Putamen (tissue), 1 donor: Measurements from ENCODE around the gene PIEZO2.

Experiments used
- DNase-seq: peaks from one replicate; pipeline ENCODE4 v3.0.0-alpha.2; 2016; ENCODE audit warnings: low spot score

Gene PIEZO2

GRCh38 chr18:11064727-11065460, 84.5 kb downstream of the PIEZO2 start:
- DNase-seq, result no peak

DNA sequence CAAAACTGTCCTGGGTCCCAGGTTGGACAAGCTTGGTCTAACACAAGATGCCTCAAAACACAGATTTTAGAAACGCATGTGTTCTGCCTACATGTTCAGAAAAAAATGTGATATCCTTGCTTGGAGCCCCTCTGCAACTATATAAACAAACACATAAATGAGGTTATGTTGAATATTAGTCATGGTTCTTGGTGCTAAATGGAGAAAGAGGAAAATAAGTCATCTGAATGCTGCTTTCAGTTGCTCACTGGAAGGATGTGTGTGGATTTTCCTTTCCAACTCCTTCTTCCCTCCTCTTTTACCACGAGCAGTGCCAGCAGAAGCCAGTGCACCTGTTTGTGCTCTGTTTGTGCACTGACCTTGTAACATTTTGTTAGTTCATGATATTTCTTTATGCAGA, 85.3 kb downstream of the PIEZO2 start:
- DNase-seq, result no peak

DNA sequence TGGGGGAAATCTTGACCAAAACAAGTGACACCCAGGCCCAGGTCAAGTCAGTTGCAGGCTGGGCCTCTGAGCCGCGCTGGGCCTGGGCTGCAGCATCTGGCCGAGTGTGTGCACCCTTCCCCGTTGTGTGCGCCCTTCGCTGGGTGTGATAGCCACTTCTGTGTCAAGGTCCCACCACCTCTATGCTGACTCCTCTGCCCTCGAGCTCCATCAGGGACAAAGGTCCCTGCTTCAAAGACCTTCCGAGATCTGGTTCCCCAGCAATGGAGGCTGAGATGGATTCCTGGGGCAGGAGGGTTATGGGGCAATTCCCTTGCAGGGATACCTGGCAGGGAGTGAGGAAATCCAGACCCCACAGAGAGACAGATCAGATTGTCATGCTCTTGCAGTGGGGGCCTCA, 93.6 kb downstream of the PIEZO2 start:
- DNase-seq, result no peak

DNA sequence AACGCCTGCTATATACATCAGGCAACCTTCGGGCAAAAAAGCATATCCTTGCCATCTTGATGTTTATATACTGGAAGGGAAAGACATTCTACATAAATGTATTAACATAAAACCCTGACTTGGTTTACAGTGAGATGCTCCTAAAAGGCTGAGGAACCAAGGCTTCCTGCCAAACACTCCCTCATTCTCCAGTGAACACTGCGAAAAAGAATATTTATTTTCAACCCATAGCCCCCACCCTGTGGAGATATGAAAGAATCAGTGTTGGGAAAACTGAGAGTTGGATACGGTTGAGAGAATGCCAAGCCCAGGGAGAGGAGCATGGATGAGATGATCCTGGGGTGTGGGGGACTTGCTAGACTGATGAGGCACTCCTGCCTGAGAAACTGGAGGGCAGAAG, 94.9 kb downstream of the PIEZO2 start:
- DNase-seq, result no peak

DNA sequence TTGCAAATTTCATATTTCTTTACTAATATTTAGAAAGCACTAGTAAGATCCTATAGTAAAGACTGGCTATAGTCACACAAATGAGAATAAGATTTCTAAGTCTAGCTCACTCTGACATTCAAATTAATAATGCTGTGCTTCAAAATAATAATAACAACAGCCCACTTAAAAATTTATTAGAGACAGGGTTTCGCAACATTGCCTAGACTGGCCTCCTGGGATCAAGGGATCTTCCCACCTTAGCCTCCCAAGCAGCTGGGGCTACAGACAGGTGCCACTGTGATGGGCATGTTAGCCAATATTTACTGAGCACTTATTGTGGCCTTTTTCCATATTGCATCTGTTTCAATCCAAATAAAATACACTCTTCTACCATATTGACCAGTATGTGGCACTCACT, 96.1 kb downstream of the PIEZO2 start:
- DNase-seq, result no peak

- no peak for DNase-seq
Measured at GRCh38 chr18:11052800-11053199, 96.6 kb downstream of the PIEZO2 start.

GRCh38 chr18:11051462-11051861, 97.9 kb downstream of the PIEZO2 start:
- DNase-seq, result no peak

DNA sequence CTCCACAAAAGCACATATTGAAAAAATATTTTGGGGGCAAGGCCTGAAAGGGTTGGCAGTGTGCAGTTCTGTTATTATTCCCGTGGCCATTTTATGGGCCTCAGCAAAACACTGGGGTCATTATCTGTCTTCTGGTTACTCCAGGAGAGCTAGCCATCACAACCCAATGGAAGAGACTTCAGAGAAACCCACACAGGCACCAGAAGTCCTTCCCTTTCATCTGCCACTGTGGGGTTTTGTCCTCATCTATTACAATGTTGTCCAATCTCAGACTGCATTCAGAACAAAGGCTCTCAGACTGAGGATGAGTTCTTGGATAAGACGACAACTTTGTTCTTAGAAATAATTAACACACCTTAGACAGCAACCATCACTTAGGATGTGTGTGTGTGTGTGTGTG, 98.4 kb downstream of the PIEZO2 start:
- DNase-seq, result no peak

DNA sequence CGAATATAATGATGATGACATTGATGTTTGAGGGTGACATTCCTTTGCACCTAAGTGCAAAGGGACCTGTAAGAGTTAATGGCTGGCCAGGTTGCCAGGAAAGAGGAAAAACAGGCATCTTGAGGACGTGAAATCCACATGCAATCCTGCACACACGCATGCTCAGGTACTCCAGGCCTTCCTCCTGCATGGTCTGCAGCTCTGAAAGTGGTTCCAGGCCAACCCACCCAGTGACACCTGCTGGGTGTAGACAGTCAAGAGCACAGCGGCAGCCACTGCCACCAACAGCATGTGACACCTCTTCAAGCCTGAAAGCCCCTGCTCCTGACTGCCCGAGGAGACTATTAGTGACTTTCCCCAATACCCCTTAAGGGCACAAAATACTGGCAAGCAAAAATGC, 101.6 kb downstream of the PIEZO2 start:
- DNase-seq, result no peak

- DNase-seq, result no peak
Measured at GRCh38 chr18:11047156-11047555, 102.2 kb downstream of the PIEZO2 start.

DNA sequence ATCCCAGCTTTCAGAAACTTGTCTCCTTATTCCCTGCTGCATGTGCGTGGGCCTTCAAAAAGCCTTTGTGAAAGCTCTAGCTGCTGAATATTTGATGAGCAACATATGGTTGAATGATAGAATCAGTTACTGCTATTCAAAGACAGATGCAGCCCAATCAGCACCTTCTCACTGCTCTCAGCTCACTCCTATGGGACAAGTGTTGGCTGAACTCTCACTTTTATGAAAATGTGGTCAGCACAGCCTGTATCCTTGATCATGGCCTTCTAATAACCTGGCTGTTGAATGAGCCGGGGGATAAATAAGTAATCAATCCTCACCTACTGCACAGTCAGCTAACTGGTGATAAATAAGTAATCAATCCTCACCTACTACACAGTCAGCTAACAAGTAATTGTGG, 103.2 kb downstream of the PIEZO2 start:
- DNase-seq, result no peak

DNA sequence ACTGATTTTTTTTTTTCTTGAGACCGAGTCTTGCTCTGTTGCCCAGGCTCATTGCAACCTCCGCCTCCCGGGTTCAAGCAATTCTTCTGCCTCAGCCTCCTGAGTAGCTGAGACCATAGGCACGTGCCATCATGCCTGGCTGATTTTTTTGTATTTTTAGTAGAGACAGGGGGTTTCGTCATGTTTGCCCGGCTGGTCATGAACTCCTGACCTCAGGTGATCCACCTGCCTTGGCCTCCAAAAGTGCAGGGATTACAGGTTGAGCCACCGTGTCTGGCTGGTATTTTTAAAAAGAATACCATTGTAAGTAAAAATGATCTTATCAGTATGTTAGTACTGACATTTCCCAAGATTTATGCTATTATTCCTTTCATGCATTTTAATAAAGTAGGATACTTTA, 105.7 kb downstream of the PIEZO2 start:
- no peak for DNase-seq

GRCh38 chr18:11042247-11042646, 107.1 kb downstream of the PIEZO2 start:
- DNase-seq, result no peak

DNA sequence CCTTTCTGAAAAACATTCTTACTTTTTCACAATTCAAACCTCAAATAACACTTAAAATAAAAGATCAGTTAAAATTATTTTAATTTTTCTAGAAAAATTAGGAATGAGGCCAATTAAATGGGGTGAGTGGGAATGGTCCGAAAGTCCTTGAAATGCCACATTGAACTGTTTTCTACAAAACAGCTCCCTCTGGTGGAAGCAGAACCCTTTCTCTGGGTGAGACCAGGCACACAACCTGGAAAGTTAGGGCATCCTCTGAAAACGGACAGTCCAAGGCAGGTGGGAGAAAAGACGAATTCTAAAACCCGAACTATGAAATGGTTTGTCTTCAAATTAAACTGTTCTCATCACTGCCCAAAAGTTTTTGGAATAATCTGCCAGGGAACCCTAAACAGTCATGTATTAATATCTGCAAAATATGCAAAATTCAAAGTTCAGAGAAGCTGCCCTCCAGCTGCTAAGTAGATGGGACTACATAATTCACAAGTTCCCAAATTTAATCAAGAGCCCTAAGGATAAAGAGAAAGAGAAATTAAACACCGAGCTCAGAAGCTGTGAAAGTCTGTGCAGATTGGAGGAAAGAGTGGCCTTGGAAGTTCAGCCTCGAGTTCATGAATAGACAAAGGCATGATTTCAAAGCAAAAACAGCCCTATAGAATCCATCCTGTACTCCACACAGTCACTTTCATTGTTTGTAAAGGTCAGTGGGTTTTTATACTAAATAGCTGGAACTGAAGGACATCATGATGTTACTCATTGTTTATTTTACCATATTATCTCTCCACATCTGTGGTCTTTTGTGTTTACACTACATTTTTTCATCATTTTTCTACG, 108.3 kb downstream of the PIEZO2 start:
- DNase-seq, result peak; percentile 72

GRCh38 chr18:11040359-11040758, 109.0 kb downstream of the PIEZO2 start:
- no peak for DNase-seq

DNA sequence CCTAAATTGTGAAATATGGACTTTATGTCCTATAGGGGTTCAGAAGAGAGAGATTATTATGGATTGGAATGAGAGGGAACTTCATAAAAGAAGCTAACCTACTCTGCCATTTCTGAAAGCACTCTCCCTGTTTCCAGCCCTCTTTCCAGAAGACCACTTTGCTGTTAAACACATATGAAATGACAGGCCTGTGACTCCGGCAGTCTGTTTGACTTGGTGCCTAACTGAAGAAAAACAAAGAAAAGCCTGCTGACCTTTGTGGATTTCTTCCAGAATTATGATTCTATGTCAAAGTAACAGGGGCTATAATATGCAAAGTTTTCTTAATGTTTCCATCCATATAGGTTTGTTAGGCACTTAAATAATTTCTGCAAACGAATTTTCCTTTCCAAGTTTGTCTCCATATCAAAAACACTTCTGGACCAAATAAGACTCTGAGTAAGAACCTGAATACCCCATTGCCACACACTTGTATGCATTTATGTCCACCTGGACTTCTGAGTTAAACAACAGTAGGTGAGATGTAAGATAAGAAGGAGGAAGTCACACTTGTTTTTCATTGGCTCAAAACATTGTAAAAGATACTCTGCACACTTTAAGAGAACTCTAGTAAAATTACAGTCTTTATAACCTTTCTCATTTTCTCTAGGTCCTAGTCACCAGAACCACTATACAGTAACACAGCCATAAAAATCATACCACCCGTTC, 111.7 kb downstream of the PIEZO2 start:
- no peak for DNase-seq

- no peak for DNase-seq
Measured at GRCh38 chr18:11035814-11036495, 113.4 kb downstream of the PIEZO2 start.

- no peak for DNase-seq
Measured at GRCh38 chr18:11035376-11035775, 114.0 kb downstream of the PIEZO2 start.

GRCh38 chr18:11034884-11035283, 114.5 kb downstream of the PIEZO2 start:
- DNase-seq, result no peak

DNA sequence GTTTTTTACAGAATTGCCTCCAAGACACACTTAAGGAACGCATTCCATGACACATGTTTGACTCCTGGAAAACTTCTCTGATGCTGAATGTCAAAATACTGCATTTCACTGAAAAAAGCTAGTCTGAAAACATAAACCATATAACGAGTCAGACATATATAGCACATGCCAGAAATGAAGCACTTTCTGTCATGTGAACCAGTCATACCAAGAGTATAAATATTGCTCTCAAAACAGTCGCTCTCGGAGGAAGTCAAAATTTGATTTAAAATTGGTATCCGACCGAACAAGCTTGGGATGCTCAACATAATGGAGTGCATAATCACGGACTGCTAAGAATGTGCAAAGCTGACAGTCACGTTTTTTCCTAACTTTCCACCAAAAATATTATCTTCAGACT, 115.9 kb downstream of the PIEZO2 start:
- no peak for DNase-seq

GRCh38 chr18:11031966-11032365, 117.4 kb downstream of the PIEZO2 start:
- DNase-seq, result no peak

DNA sequence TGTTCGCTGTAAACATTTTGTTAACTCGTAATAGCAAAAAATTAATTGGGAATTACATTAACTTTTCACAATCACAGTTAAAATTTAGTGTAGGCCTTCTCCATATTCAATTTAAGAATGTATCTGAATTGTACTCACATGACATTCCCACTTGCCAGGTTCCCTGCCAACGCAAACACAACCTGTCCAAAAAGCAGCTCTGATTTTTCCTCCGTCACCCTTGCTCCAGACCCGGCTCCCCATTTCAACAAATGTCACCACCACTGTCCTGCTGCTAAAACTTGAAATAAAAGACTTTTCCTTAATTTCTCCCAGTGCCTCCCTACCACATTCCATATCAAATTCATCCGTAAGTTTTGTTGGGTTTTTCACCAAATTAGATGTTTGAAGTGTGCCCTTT, 120.3 kb downstream of the PIEZO2 start:
- no peak for DNase-seq
